HepG2 (cell line): ENCODE data around the gene OR10V1. TPM values are rescaled to one million over a fixed set of nuclear protein-coding genes. Genes with fewer than 3 reads are reported as not detected.

Experiments
- ADNP ChIP-seq: sonication (generic); formaldehyde crosslinking; IDR thresholded peaks from 2 replicates; pipeline ENCODE4 v1.4.0; 2020; ENCODE audit warnings: missing genetic modification reagents
- BHLHE40 ChIP-seq: IDR thresholded peaks from 2 replicates; pipeline ENCODE4 v1.6.1; 2011; ENCODE audit warnings: low read length, improper control_type of control experiment
- GATAD1 ChIP-seq: IDR thresholded peaks from 2 replicates; pipeline ENCODE4 v1.6.1; 2016; ENCODE audit warnings: missing genetic modification reagents, missing compliant biosample characterization
- GTF2F1 ChIP-seq: fragments of 150-350 bp; IDR thresholded peaks from 2 replicates; pipeline ENCODE4 v1.6.1; 2014; ENCODE audit warnings: low read length
- HDAC1 ChIP-seq: sonication (generic); formaldehyde crosslinking; IDR thresholded peaks from 2 replicates; pipeline ENCODE4 v1.5.1; 2020; ENCODE audit warnings: mild to moderate bottlenecking, missing genetic modification reagents
- HNF4A ChIP-seq: sonication (generic); formaldehyde crosslinking; IDR thresholded peaks from 2 replicates; pipeline ENCODE4 v1.4.0; 2020; ENCODE audit warnings: missing genetic modification reagents
- HNRNPK ChIP-seq: fragments of 200-400 bp; formaldehyde crosslinking; IDR thresholded peaks from 2 replicates; pipeline ENCODE4 v1.6.1; 2018; ENCODE audit warnings: low read length, low read depth, moderate library complexity, mild to moderate bottlenecking; ENCODE audit not compliant: poor library complexity, severe bottlenecking
- HOXA3 ChIP-seq: sonication (generic); formaldehyde crosslinking; IDR thresholded peaks from 2 replicates; pipeline ENCODE4 v1.5.0; 2020; ENCODE audit warnings: missing genetic modification reagents
- JUN ChIP-seq: sonication (generic); formaldehyde crosslinking; IDR thresholded peaks from 2 replicates; pipeline ENCODE4 v1.4.0; 2020; ENCODE audit warnings: mild to moderate bottlenecking, missing genetic modification reagents
- MED1 ChIP-seq: sonication (generic); formaldehyde crosslinking; IDR thresholded peaks from 2 replicates; pipeline ENCODE4 v1.4.0; 2020; ENCODE audit warnings: missing genetic modification reagents
- MED13 ChIP-seq: sonication (generic); formaldehyde crosslinking; IDR thresholded peaks from 2 replicates; pipeline ENCODE4 v1.5.0; 2020; ENCODE audit warnings: missing genetic modification reagents
- MLLT10 ChIP-seq: sonication (generic); formaldehyde crosslinking; IDR thresholded peaks from 2 replicates; pipeline ENCODE4 v1.4.0; 2020; ENCODE audit warnings: missing genetic modification reagents
- MTF1 ChIP-seq: sonication (generic); formaldehyde crosslinking; IDR thresholded peaks from 2 replicates; pipeline ENCODE4 v1.5.0; 2020; ENCODE audit warnings: missing genetic modification reagents
- RBM39 ChIP-seq: fragments of 200-400 bp; formaldehyde crosslinking; IDR thresholded peaks from one replicate; pipeline ENCODE4 v1.6.1; 2018; ENCODE audit warnings: antibody characterized with exemption, mild to moderate bottlenecking, low read depth, low read length; ENCODE audit not compliant: poor library complexity, severe bottlenecking
- SMARCE1 ChIP-seq: fragments of 450-650 bp; IDR thresholded peaks from 2 replicates; pipeline ENCODE4 v1.6.1; 2017; ENCODE audit warnings: borderline replicate concordance
- SOX13 ChIP-seq, 3 experiments: fragments of 450-650 bp in 1 of 3; sonication (generic) in 1 of 3; formaldehyde crosslinking in 1 of 3; IDR thresholded peaks in 2 of 3; conservative IDR thresholded peaks in 1 of 3; 2 replicates each; pipeline versions ENCODE4 v1.5.0 to v1.6.1; 2016 to 2020; ENCODE audit warnings: antibody characterized with exemption in 1 of 3, mild to moderate bottlenecking in 1 of 3, missing compliant biosample characterization in 1 of 3, missing genetic modification reagents in 1 of 3, moderate library complexity in 1 of 3
- TSC22D2 ChIP-seq: sonication (generic); formaldehyde crosslinking; IDR thresholded peaks from 2 replicates; pipeline ENCODE4 v1.5.1; 2020; ENCODE audit warnings: missing genetic modification reagents, mild to moderate bottlenecking, borderline replicate concordance
- ZBTB21 ChIP-seq: sonication (generic); formaldehyde crosslinking; IDR thresholded peaks from 2 replicates; pipeline ENCODE4 v1.4.0; 2020; ENCODE audit warnings: missing genetic modification reagents
- ZFP1 ChIP-seq: IDR thresholded peaks from 2 replicates; pipeline ENCODE4 v1.6.1; 2016
- ZNF205 ChIP-seq: IDR thresholded peaks from 2 replicates; pipeline ENCODE4 v1.6.1; 2018; ENCODE audit warnings: missing biosample characterization, missing genetic modification reagents
- ZNF652 ChIP-seq: IDR thresholded peaks from 2 replicates; pipeline ENCODE4 v1.6.1; 2016; ENCODE audit warnings: low read depth, borderline replicate concordance
- ZNF883 ChIP-seq: sonication (generic); formaldehyde crosslinking; IDR thresholded peaks from 2 replicates; pipeline ENCODE4 v1.5.1; 2020; ENCODE audit warnings: mild to moderate bottlenecking, missing genetic modification reagents; ENCODE audit errors: not compliant biosample characterization
- polyA plus RNA-seq, 8 experiments: library from polyadenylated mRNA; depleted of rRNA in 3 of 8; stranded (reverse) in 7 of 8; unstranded in 1 of 8; fragments of >200 nt; fragmentation: Illumina TruSeq in 4 of 8; extraction: Trizol in 4 of 8; gene quantifications; 2 replicates each; pipeline versions ENCODE4 v1.2.1 to v1.2.3, GENCODE V29; 2011 to 2016; ENCODE audit warnings: low read depth in 4 of 8, missing spikeins in 1 of 8, mixed read lengths in 1 of 8; ENCODE audit not compliant: insufficient read depth in 1 of 8
- total RNA-seq, 5 experiments: library from RNA; depleted of rRNA; stranded (reverse); fragments of >200 nt; fragmentation: Illumina TruSeq; extraction: Trizol; gene quantifications; 2 replicates each; pipeline ENCODE4 v1.2.3, GENCODE V29; 2016; ENCODE audit warnings: low read depth in 1 of 5
- TF ChIP-seq, protein P1 (sequence below): sonication (generic); formaldehyde crosslinking; IDR thresholded peaks from 2 replicates; pipeline ENCODE4 v1.9.0; 2021; ENCODE audit warnings: missing genetic modification reagents, borderline replicate concordance
- TF ChIP-seq, protein P2 (sequence below): sonication (generic); formaldehyde crosslinking; IDR thresholded peaks from 2 replicates; pipeline ENCODE4 v1.8.0; 2022; ENCODE audit warnings: low read depth, missing genetic modification reagents
- TF ChIP-seq, protein P3 (sequence below): sonication (generic); formaldehyde crosslinking; IDR thresholded peaks from 2 replicates; pipeline ENCODE4 v1.9.0; 2022; ENCODE audit warnings: low read depth, missing genetic modification reagents
- TF ChIP-seq, protein P4 (sequence below): sonication (generic); formaldehyde crosslinking; IDR thresholded peaks from 2 replicates; pipeline ENCODE4 v1.5.0; 2020; ENCODE audit warnings: missing genetic modification reagents

Gene OR10V1
- total and polyA plus RNA-seq, 2 of the 13 experiments (the other 11 are each of a cell fraction or from before 2014, with no cell fraction given): not detected

DNA sequence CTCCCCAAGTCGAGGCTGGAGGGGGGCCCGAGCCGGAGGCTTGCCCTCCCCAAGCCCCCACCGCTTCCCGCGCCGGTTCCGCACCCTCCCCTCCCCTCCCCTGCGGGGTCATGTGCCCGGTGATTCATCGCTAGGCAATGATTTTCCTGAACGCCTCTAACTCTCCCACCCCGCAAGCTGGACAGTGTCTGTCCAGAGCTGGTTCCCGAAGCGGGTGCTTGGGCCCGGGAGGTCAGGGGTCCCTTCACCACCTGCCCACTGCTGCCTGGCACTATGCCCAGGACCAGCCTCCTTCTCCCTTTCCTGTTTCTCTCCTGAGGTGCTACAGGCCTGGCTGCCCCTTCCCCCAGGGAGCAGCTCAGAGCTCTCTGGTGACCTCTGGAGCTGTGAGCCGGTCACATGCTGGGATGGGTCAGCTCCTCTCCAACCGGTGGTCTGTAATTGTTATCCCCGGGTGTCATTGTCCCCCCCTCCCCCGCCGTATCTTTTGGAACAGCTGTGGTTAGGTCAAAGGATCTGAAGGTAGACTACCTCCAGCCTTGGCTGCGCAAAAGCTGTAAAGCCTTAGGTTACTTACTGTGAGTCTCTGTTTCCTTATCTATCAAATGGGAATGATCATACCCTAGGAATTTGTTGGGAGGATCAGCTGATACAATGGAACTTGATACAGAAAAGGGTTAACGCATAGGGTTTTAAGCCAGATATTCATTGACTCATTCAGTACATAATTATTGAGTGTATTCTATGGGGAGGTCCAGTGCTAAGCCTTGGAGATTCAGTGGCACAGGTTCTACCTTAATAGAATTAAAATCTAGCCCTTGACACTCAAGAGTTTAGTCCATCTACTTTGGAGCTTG, 42.3 kb upstream of the OR10V1 start (continued):
- TF ChIP-seq, protein P1, sequence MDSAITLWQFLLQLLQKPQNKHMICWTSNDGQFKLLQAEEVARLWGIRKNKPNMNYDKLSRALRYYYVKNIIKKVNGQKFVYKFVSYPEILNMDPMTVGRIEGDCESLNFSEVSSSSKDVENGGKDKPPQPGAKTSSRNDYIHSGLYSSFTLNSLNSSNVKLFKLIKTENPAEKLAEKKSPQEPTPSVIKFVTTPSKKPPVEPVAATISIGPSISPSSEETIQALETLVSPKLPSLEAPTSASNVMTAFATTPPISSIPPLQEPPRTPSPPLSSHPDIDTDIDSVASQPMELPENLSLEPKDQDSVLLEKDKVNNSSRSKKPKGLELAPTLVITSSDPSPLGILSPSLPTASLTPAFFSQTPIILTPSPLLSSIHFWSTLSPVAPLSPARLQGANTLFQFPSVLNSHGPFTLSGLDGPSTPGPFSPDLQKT (CRISPR knock-in tag): no peak
- no peak for TF ChIP-seq JUN
- peak; percentile 50; the same call in 1 of the 2 replicates for TF ChIP-seq BHLHE40
- TF ChIP-seq MLLT10: no peak
- no peak for TF ChIP-seq ZBTB21
- TF ChIP-seq, protein P2, sequence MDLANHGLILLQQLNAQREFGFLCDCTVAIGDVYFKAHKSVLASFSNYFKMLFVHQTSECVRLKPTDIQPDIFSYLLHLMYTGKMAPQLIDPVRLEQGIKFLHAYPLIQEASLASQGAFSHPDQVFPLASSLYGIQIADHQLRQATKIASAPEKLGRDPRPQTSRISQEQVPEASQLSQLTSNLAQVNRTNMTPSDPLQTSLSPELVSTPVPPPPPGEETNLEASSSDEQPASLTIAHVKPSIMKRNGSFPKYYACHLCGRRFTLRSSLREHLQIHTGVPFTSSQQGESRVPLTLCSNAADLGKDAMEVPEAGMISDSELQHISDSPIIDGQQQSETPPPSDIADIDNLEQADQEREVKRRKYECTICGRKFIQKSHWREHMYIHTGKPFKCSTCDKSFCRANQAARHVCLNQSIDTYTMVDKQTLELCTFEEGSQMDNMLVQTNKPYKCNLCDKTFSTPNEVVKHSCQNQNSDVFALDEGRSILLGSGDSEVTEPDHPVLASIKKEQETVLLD (CRISPR knock-in tag): no peak
- no peak for TF ChIP-seq ADNP (CRISPR knock-in tag)
- TF ChIP-seq HOXA3: no peak
- TF ChIP-seq SMARCE1: no peak
- TF ChIP-seq ZNF205 (CRISPR knock-in tag): no peak
- TF ChIP-seq MED1 (CRISPR knock-in tag): no peak
- 0 out of 2 replicates have a peak, but pooled peaks have one; percentile 5 for TF ChIP-seq HNF4A
- no peak for TF ChIP-seq GATAD1 (CRISPR knock-in tag)
- TF ChIP-seq ZNF652 (CRISPR knock-in tag): no peak
- TF ChIP-seq HDAC1: 0 out of 2 replicates have a peak, but pooled peaks have one; percentile 32
- TF ChIP-seq, protein P3, sequence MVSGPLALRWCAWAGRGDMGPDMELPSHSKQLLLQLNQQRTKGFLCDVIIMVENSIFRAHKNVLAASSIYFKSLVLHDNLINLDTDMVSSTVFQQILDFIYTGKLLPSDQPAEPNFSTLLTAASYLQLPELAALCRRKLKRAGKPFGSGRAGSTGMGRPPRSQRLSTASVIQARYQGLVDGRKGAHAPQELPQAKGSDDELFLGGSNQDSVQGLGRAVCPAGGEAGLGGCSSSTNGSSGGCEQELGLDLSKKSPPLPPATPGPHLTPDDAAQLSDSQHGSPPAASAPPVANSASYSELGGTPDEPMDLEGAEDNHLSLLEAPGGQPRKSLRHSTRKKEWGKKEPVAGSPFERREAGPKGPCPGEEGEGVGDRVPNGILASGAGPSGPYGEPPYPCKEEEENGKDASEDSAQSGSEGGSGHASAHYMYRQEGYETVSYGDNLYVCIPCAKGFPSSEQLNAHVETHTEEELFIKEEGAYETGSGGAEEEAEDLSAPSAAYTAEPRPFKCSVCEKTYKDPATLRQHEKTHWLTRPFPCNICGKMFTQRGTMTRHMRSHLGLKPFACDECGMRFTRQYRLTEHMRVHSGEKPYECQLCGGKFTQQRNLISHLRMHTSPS (CRISPR knock-in tag): no peak
- TF ChIP-seq HNRNPK: no peak
- TF ChIP-seq ZNF883 (CRISPR knock-in tag): no peak
- TF ChIP-seq MTF1 (CRISPR knock-in tag): no peak
- no peak for TF ChIP-seq ZFP1 (CRISPR knock-in tag)
- 0 out of 2 replicates have a peak, but pooled peaks have one; percentile 30 for TF ChIP-seq MED13 (CRISPR knock-in tag)
- TF ChIP-seq, protein P4, sequence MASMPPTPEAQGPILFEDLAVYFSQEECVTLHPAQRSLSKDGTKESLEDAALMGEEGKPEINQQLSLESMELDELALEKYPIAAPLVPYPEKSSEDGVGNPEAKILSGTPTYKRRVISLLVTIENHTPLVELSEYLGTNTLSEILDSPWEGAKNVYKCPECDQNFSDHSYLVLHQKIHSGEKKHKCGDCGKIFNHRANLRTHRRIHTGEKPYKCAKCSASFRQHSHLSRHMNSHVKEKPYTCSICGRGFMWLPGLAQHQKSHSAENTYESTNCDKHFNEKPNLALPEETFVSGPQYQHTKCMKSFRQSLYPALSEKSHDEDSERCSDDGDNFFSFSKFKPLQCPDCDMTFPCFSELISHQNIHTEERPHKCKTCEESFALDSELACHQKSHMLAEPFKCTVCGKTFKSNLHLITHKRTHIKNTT: no peak
- no peak for TF ChIP-seq SOX13 (IDR thresholded peaks at IDR 0.05)
- TF ChIP-seq SOX13 (CRISPR knock-in tag; conservative IDR thresholded peaks at IDR 0.05 in 1 of 2, IDR thresholded peaks at IDR 0.05 in 1 of 2): no peak
- TF ChIP-seq TSC22D2 (CRISPR knock-in tag): no peak
- no peak for TF ChIP-seq GTF2F1
- TF ChIP-seq RBM39: no peak
